Osteoblast (primary cell): Measurements from ENCODE around the gene NIT1. TPM values are rescaled to one million over a fixed set of nuclear protein-coding genes. Genes with fewer than 3 reads are reported as not detected.

Source experiments
- DNase-seq: peaks from one replicate; pipeline ENCODE4 v3.0.0; 2011; ENCODE audit warnings: low spot score, mixed read lengths; ENCODE audit not compliant: insufficient read length; ENCODE audit errors: missing footprints
- H2AFZ ChIP-seq: 2 replicates; pipeline ENCODE4 v1.6.0; 2011; ENCODE audit warnings: mild to moderate bottlenecking, low read length
- H3K27ac ChIP-seq: 2 replicates; pipeline ENCODE4 v1.5.1; 2011; ENCODE audit warnings: mild to moderate bottlenecking, low read depth, low read length, moderate library complexity
- H3K27me3 ChIP-seq: 2 replicates; pipeline ENCODE4 v1.6.0; 2012; ENCODE audit warnings: mild to moderate bottlenecking, control low read depth, inconsistent platforms, low read length, moderate library complexity; ENCODE audit not compliant: insufficient read depth
- H3K36me3 ChIP-seq: 2 replicates; pipeline ENCODE4 v1.5.1; 2011; ENCODE audit warnings: mild to moderate bottlenecking, low read length, control low read depth, moderate library complexity; ENCODE audit not compliant: insufficient read depth
- H3K4me1 ChIP-seq: 2 replicates; pipeline ENCODE4 v1.5.1; 2011; ENCODE audit warnings: mild to moderate bottlenecking, low read length, control low read depth, moderate library complexity; ENCODE audit not compliant: insufficient read depth
- H3K4me2 ChIP-seq: 2 replicates; pipeline ENCODE4 v1.6.0; 2011; ENCODE audit warnings: mild to moderate bottlenecking, low read length; ENCODE audit not compliant: insufficient read depth
- H3K4me3 ChIP-seq: fragments of 200-600 bp; sonication (generic); 3 replicates; pipeline ENCODE4 v1.5.1; 2012; ENCODE audit warnings: mild to moderate bottlenecking, low read length, inconsistent platforms; ENCODE audit not compliant: insufficient read depth
- H3K79me2 ChIP-seq: 2 replicates; pipeline ENCODE4 v1.6.0; 2012; ENCODE audit warnings: mild to moderate bottlenecking, low read length, control low read depth, inconsistent platforms; ENCODE audit not compliant: insufficient read depth
- H3K9me3 ChIP-seq: 2 replicates; pipeline ENCODE4 v1.5.1; 2011; ENCODE audit warnings: low read depth, low read length, control low read depth
- H4K20me1 ChIP-seq: 2 replicates; pipeline ENCODE4 v1.6.0; 2012; ENCODE audit warnings: mild to moderate bottlenecking, low read length, control low read depth; ENCODE audit not compliant: insufficient read depth
- CTCF ChIP-seq: IDR thresholded peaks from 2 replicates; pipeline ENCODE4 v1.5.1; 2011; ENCODE audit warnings: mild to moderate bottlenecking, low read depth, low read length, moderate library complexity; ENCODE audit errors: extremely low read depth
- total RNA-seq: library from RNA; depleted of rRNA; stranded (reverse); fragments of >200 nt; gene quantifications from 2 replicates; pipeline ENCODE4 v1.2.3, GENCODE V29; 2012

The NIT1 gene
- total RNA-seq, 1 donor, result 23.9 TPM

- Histone ChIP-seq H3K36me3 (no peaks in the 10 kb centered on the region), H3K27ac (no peak overlapping the region)
Measured at GRCh38 chr1:161079436-161080110, 38.3 kb upstream of the NIT1 start.

GRCh38 chr1:161080441-161081405 lies 37.2 kb upstream of the NIT1 start:
- no peak for TF ChIP-seq CTCF
- Histone ChIP-seq H3K4me2 (no peak overlapping the region), H3K4me3 (no peak overlapping the region), H4K20me1 (no peaks in the 10 kb centered on the region), H3K9me3 (no peaks in the 10 kb centered on the region), H3K4me1 (peaks cover 38% of the 10 kb centered on the region), H3K79me2 (no peaks in the 10 kb centered on the region), H3K27ac (peak overlapping the region; percentile 5), H3K27me3 (no peaks in the 10 kb centered on the region), H2AFZ (peak overlapping the region; percentile 66), H3K36me3 (no peaks in the 10 kb centered on the region)
- peak; percentile 78 for DNase-seq

More at GRCh38 chr1:161079436-161080110, 38.3 kb upstream of the NIT1 start:
- no peaks in the 10 kb centered on the region for H4K20me1 ChIP-seq
- H3K27me3 ChIP-seq, result no peaks in the 10 kb centered on the region
- H3K79me2 ChIP-seq, result no peaks in the 10 kb centered on the region
- peaks cover 29% of the 10 kb centered on the region for H3K4me1 ChIP-seq
- no peak overlapping the region for H2AFZ ChIP-seq
- no peak for TF ChIP-seq CTCF
- no peaks in the 10 kb centered on the region for H3K9me3 ChIP-seq
- no peak overlapping the region for H3K4me2 ChIP-seq
- no peak overlapping the region for H3K4me3 ChIP-seq
- no peak for DNase-seq

- Histone ChIP-seq H3K4me1 (peaks cover 38% of the 10 kb centered on the region), H3K4me2 (no peak overlapping the region), H3K9me3 (no peaks in the 10 kb centered on the region), H3K36me3 (no peaks in the 10 kb centered on the region), H3K4me3 (no peak overlapping the region), H2AFZ (no peak overlapping the region), H3K27ac (no peak overlapping the region), H4K20me1 (no peaks in the 10 kb centered on the region), H3K27me3 (no peaks in the 10 kb centered on the region), H3K79me2 (no peaks in the 10 kb centered on the region)
- DNase-seq, result no peak
- no peak for TF ChIP-seq CTCF
Measured at GRCh38 chr1:161081519-161081918, 36.4 kb upstream of the NIT1 start.

- no peaks in the 10 kb centered on the region for H4K20me1 ChIP-seq
- no peaks in the 10 kb centered on the region for H3K27me3 ChIP-seq
- no peak overlapping the region for H3K4me2 ChIP-seq
- no peak for TF ChIP-seq CTCF
- H3K4me1 ChIP-seq, result peaks cover 38% of the 10 kb centered on the region
- no peak overlapping the region for H3K4me3 ChIP-seq
- no peak for DNase-seq
- H3K27ac ChIP-seq, result peak overlapping the region; percentile 80
- no peaks in the 10 kb centered on the region for H3K79me2 ChIP-seq
- no peaks in the 10 kb centered on the region for H3K9me3 ChIP-seq
- H2AFZ ChIP-seq, result no peak overlapping the region
- no peaks in the 10 kb centered on the region for H3K36me3 ChIP-seq
Measured at GRCh38 chr1:161082483-161082882, 35.4 kb upstream of the NIT1 start.
